ENCODE results near the gene PPIA.
A peak's percentile ranks its signal among the peaks of the same experiment; 100 is the strongest.
"Not testable (repeated sequence)": the region's sequence is repeated elsewhere in the genome, so short reads cannot be mapped to it uniquely, and the experiment has no call there.

The PPIA gene

GRCh38 chr7:44843440-44843839, 47.0 kb downstream of the PPIA start:
- DNase-seq: not testable (repeated sequence)

DNA sequence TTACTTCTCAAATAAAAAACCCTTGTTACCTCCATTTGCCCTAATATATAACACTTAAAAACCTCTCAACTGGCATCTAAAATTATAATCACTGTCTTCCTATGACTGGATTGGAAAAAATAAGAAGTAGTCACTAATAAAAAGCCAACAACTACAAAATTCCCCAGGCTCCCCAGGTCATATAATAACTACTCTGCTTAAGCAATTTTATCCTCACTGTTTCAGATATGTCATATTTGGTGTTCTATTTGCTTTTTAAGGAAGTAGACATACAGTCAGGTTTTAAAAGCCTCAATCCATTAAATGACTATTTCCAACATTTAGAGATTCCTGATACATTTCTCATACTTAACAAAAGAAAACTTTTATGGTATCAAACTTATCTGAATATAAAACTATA, 49.0 kb downstream of the PPIA start:
- DNase-seq: no peak

GRCh38 chr7:44846390-44846789, 49.9 kb downstream of the PPIA start:
- not testable (repeated sequence) for DNase-seq

DNA sequence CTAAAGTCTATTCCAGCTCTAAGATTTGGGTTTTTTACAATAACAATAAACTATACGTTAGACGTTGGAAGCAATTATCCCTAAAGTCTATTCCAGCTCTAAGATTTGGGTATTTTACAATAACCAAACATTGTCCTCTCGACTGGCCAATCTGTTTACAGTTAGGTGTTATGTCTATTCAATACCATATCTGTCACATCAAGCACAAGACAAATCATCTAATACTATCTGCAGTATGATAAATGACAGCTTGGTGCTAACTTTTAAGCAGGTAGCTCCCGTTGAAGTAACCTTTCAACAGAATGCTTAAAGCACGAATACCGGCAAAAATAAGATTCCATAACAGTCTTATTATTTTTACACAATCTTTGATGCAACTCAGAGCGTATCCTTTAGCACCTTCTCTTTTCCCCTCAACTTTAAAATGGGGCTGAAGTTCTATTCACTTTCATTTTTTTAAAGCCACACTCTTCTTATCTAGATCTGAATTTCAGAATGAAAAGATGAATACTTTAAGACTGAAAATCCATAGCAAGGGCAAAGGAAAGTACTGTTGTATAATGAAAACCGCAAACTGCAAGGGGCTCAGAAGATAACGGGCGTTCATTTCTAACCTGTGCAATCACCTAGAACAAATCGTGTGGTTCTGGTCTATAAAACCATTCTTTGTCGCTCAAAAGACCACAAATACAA, 50.5 kb downstream of the PPIA start:
- no peak for DNase-seq

- DNase-seq: peak; percentile 93
These were observed 51.0 kb downstream of the PPIA start for GRCh38 chr7:44847509-44847919.

DNA sequence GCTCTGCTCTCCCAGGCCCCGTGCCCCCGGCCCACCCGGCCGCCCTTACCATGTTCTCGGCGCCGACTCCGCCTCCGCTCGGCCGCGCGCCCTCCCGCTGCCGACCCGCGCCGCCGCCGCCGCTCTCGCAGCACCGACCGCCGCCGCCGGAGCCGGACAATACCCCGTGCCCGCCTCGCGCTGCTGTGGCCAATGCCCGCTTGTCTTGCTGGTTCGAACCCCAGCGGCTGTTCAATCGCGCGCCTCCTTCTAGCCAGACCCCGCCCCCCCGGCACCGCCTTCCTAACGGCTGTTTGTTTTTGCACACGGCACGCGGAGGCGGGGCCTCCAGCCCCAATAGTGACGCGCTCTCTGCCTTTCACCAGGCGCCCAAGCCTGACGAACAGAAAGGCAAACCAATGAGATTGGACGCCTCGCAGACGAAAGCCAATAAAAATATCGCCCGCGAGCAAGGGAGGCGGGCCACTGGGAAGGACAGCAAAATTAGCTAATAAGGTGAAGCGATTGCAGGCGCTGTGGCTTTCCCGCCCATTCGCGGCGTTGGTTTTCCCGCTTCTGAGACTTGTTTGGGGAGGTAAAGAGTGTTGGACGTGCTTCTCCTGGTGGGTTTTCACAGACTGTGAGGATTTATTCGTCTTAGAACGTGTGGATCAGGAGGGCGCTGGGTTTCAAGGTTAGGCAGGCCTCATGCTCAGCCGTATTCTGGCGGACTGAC, 51.6 kb downstream of the PPIA start, which contains the start of gene H2AZ2:
Gene H2AZ2 (minus strand): TSS at position 168 of the 715 bp plus-strand sequence. CDS start 116 bp downstream, at position 52.
- DNase-seq: peak; percentile 100

DNA sequence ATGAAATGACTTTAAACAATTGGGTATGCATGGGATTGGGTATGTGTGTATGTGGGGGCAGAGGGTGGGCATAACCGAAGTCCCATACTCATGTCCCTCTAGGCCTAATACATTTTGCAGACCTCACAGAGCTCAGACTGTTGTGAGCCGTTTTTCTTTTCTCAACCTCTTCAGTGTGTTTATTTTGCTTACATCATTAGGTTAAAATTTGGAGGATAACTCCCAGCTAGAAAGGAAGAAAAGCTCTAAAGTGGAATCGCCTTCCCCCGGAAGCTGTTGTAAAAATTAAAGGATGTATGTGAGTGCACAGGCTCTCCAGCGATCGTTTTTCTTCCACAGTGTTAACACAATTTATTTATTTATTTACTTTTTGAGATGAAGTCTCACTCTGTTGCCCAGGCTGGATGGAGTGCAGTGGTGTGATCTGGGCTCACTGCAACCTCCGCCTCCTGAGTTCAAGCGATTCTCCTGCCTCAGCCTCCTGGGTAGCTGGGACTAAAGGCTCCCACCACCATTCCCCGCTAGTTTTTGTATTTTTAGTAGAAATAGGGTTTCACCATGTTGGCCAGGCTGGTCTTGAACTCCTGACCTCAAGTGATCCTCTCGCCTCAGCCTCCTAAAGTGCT, 52.9 kb downstream of the PPIA start:
- DNase-seq: peak; percentile 50

DNA sequence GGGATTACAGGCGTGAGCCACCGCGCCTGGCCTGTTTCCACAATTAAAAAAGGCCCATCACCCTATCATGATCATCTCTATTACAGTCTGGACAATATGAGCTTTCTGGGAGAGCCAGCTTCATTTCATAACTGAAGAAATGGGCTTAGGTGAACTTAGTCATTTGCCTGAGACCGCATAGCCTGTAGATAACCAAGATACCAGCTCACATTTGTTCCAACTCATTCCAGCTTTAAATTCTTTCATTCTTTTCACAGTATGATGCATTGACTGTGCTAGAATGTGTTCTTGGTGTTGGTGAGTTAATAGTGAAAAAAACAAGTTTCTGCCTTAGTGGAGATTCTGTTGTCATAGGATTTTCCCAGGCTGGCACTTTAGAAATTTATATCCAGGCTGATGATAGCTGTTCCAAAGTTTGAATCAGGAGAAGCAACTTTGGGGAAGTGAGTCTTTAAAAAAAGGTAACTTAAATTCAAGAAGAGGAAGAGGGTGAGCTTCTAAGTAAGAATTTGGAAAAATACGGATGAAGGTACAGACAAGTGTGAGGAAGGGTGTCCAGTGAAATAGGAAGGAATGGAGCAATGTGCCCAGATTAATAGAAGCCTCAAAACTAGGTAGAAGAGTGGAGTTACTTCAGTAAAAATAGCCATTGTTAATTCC, 53.5 kb downstream of the PPIA start:
- no peak for DNase-seq

DNA sequence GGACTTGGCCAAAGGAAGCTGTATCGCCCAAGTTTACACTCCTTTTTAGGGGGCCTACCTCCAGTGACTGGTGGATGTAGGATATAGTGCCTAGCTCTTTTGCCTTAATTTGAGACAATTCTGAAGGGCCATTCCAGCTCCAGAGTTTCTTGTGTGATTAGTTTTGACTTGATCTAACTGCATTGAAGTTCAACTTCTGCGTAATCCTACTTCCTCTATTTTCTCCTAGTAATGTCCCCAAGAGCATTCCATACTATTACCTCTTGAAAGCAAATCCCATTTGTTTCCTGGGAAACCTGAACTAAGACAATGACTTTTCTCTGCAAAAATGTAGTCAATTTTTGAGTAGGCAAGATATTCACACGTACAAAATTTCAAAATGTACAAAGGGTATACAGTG, 56.1 kb downstream of the PPIA start:
- no peak for DNase-seq

All from NCI-H1092 treated with DMSO at 0.1 percent for 48 hours (cell line).